Measurements from ENCODE around the gene HSD11B2. TPM values are rescaled to one million over a fixed set of nuclear protein-coding genes. Genes with fewer than 3 reads are reported as not detected.
A peak's percentile ranks its signal among the peaks of the same experiment; 100 is the strongest.

Gene HSD11B2
- total RNA-seq, 4 donors from 2014 or later: 1.2 to 82.1 (median 9.7) TPM

DNA sequence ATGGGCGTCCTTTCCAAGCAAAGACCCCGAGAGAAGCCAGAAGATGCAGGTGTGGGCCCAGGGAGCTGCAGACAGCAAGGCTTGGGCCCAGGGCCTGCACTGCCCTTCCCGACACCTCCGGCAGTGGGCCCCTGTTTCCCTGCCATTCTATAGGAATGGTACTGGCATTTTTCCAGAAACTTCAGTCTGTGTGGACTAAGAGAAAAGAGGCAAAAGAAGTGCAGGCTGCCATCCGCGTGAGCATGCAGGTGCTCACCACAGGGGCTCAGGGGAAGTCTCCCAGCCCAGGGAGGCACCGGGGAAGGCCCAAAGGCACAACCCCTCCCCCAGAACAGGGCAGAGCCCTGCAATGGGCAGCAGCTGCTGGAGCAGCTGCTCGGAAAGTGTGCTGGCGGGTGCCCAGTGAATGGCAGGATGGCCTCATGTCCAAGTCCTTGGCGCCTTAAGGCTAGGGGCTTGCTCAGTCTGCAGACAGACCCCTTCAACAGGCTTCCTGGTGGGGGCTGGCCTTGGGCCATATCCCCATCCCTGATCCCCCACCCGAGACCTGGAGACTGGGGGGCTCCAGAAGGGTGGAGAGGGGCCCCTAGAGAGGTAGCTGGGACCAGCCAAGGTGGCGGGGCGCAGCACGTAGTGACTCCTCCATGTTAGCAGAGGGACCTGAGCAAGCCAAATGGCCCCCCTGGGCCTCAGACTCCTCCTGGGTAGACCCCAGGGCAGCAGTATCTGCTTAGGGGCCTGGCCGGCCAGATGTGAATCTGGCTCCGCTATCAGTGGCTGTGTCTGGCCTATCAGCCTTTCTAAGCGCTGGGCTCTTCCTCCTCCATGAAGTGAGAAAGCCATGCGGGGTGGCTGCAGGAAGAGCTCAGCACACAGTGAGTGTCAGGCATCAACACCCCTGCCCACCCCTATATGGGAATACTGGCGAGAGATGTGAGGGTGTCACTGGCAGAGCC lies 30.9 kb upstream of the HSD11B2 start:
- H3K4me1 ChIP-seq: peaks cover 0 to 17% of the 10 kb centered on the region in 2 donors
- H3K9me3 ChIP-seq: no peaks in the 10 kb centered on the region
- no peak overlapping the region for H3K4me3 ChIP-seq
- intact Hi-C loops (cut with DNase I; ENCODE audit: low total_unique reads): no loop called here
- DNase-seq: no peak
- TF ChIP-seq CTCF (IDR thresholded peaks at IDR 0.05) (no peak), POLR2A (IDR thresholded peaks at IDR 0.05) (no peak)
- H3K27ac ChIP-seq: no peak overlapping the region
- H3K27me3 ChIP-seq: no peaks in the 10 kb centered on the region
- no peaks in the 10 kb centered on the region for H3K36me3 ChIP-seq

DNA sequence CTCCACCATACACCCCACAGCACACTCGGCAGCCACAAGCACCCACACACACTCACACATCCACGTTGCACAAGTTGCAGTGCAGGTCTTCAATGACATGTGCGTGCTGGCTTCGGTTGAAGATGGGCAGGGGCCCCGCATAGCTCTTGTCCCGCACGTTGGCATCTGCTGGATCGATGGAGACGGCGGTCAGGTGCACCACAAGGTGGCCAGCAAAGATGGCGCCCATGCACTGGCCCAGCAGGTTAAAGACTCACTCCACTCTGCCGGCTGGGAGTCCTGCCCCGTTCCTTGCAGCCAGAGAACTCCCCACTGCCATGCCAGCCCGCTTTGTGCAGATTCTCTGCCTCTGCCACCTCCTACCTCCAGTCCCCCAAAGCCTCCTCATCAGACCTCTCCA lies 30.0 kb upstream of the HSD11B2 start:
- no peak overlapping the region for H3K27ac ChIP-seq
- TF ChIP-seq CTCF (IDR thresholded peaks at IDR 0.05): no peak
- TF ChIP-seq POLR2A (IDR thresholded peaks at IDR 0.05): no peak
- peaks cover 0 to 15% of the 10 kb centered on the region in 2 donors for H3K4me1 ChIP-seq
- no peak for DNase-seq
- H3K9me3 ChIP-seq: no peaks in the 10 kb centered on the region
- no peaks in the 10 kb centered on the region for H3K36me3 ChIP-seq
- H3K4me3 ChIP-seq: no peak overlapping the region
- intact Hi-C loops (cut with DNase I; ENCODE audit: low total_unique reads): no loop called here
- H3K27me3 ChIP-seq: no peaks in the 10 kb centered on the region

GRCh38 chr16:67403976-67404555 lies 26.9 kb upstream of the HSD11B2 start:
- H3K36me3 ChIP-seq: no peaks in the 10 kb centered on the region
- no peaks in the 10 kb centered on the region for H3K4me1 ChIP-seq
- TF ChIP-seq POLR2A (IDR thresholded peaks at IDR 0.05) (no peak), CTCF (IDR thresholded peaks at IDR 0.05) (no peak)
- no peak overlapping the region for H3K4me3 ChIP-seq
- H3K27me3 ChIP-seq: no peaks in the 10 kb centered on the region
- DNase-seq: no peak
- no peaks in the 10 kb centered on the region for H3K9me3 ChIP-seq
- H3K27ac ChIP-seq: no peak overlapping the region
- intact Hi-C loops (cut with DNase I; ENCODE audit: low total_unique reads): no loop called here

DNA sequence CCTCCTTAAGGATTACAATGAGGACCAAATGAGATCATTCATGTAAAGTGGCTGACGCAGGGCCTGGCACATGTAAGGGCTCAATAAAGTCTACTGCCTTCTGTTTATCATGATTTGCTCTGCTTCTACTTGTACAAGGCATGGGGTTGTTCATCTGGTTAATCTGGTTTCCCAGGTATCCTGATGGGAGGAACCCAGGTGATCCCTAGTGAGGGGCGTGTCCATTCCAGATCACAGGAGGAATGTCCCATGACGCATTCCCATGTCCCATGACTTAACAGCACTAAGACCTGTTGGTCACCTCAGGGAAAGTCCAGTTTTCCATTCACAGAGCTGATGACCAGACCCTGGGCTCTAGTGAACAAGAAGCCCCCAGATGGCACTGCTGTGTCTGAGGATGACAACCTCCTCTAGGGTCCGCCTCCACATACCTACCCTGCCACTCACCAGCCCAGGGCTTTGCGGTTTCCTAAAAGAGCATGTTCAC lies 26.1 kb upstream of the HSD11B2 start:
- H3K36me3 ChIP-seq: no peaks in the 10 kb centered on the region
- H3K27me3 ChIP-seq: no peaks in the 10 kb centered on the region
- no peak for DNase-seq
- peak overlapping the region; percentile 83 to 85 for H3K27ac ChIP-seq
- no peaks in the 10 kb centered on the region for H3K4me1 ChIP-seq
- intact Hi-C loops (cut with DNase I; ENCODE audit: low total_unique reads): no loop called here
- no peaks in the 10 kb centered on the region for H3K9me3 ChIP-seq
- no peak overlapping the region for H3K4me3 ChIP-seq
- TF ChIP-seq CTCF (IDR thresholded peaks at IDR 0.05): no peak
- TF ChIP-seq POLR2A (IDR thresholded peaks at IDR 0.05): no peak

DNA sequence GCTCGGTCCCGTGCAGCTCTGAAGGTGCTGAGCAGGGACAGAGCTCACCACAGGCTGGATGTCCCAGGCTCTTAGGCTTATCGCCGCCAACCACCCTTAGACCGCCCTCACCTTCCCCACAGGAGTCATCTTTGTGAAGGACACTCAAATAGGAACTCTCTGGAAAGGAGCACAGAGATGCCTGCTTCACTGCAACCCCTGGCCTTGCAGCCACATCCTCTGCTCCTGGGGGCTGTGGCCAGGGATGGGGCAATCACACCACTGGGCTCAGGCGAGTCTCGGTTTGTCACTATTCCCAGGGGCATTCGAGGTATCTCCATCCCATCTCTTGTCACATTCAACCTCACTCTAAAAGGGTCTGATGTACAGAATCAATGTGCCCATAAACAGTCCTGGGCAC lies 25.6 kb upstream of the HSD11B2 start:
- no peaks in the 10 kb centered on the region for H3K9me3 ChIP-seq
- no peaks in the 10 kb centered on the region for H3K36me3 ChIP-seq
- no peak for DNase-seq
- H3K4me1 ChIP-seq: no peaks in the 10 kb centered on the region
- H3K27ac ChIP-seq: peak overlapping the region; percentile 83 to 85
- no peaks in the 10 kb centered on the region for H3K27me3 ChIP-seq
- TF ChIP-seq POLR2A (IDR thresholded peaks at IDR 0.05) (no peak), CTCF (IDR thresholded peaks at IDR 0.05) (no peak)
- intact Hi-C loops (cut with DNase I; ENCODE audit: low total_unique reads): no loop called here
- H3K4me3 ChIP-seq: no peak overlapping the region
